ENCODE measurements around the gene TTC38. TPM values are rescaled to one million over a fixed set of nuclear protein-coding genes. Genes with fewer than 3 reads are reported as not detected.
"Not testable (repeated sequence)": the region's sequence is repeated elsewhere in the genome, so short reads cannot be mapped to it uniquely, and the experiment has no call there.

TTC38 gene
- total RNA-seq, 1 donor from 2014 or later: 47.3 TPM

- Mint-ChIP-seq H3K27ac (no peak overlapping the region), H3K27me3 (no peaks in the 10 kb centered on the region), H3K4me3 (ENCODE audit: low read depth) (no peak overlapping the region), H3K9me3 (ENCODE audit: low read depth) (no peaks in the 10 kb centered on the region), H3K36me3 (ENCODE audit: insufficient read depth) (peaks cover 14% of the 10 kb centered on the region), H3K4me1 (ENCODE audit: low read depth) (peaks cover 22% of the 10 kb centered on the region)
- TF ChIP-seq, protein P1, sequence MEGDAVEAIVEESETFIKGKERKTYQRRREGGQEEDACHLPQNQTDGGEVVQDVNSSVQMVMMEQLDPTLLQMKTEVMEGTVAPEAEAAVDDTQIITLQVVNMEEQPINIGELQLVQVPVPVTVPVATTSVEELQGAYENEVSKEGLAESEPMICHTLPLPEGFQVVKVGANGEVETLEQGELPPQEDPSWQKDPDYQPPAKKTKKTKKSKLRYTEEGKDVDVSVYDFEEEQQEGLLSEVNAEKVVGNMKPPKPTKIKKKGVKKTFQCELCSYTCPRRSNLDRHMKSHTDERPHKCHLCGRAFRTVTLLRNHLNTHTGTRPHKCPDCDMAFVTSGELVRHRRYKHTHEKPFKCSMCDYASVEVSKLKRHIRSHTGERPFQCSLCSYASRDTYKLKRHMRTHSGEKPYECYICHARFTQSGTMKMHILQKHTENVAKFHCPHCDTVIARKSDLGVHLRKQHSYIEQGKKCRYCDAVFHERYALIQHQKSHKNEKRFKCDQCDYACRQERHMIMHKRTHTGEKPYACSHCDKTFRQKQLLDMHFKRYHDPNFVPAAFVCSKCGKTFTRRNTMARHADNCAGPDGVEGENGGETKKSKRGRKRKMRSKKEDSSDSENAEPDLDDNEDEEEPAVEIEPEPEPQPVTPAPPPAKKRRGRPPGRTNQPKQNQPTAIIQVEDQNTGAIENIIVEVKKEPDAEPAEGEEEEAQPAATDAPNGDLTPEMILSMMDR (IDR thresholded peaks at IDR 0.05; ENCODE audit: unreplicated experiment): no peak
- no peak for DNase-seq (ENCODE audit: low spot score, unreplicated experiment)
Measured at GRCh38 chr22:46300491-46300890, 32.7 kb downstream of the TTC38 start.

DNA sequence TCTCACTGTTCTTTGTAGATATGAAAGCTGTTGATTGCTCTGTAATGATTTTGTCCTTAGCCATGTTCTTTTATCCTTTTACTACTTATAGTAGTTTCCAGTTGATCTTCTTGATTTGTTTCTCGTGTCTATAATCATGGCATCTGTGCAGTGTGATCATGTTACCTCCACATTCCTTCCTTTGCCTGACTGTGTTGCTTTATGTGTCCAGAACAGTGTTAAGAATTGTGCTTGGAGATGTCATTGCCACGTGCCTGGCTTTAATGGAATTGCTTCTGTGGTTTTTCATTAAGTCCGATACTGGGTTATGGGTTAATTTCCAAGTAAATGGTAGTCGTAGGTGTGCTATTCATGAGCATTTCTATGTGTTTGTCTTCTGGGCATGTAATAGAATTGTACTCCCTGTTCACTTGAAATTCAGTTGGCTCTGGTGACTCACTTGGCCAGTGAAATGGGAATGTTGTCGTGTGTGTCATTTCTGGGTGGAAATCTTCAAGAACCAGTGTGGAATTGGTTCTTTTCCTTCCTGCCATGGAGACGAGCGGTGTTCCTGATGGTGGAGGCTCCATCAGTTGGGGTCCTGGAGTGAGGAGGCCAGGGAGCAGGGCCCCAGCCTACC is 35.6 kb downstream of the TTC38 start:
- Mint-ChIP-seq H3K36me3 (ENCODE audit: insufficient read depth) (peaks cover 14% of the 10 kb centered on the region), H3K4me3 (ENCODE audit: low read depth) (no peak overlapping the region)

DNA sequence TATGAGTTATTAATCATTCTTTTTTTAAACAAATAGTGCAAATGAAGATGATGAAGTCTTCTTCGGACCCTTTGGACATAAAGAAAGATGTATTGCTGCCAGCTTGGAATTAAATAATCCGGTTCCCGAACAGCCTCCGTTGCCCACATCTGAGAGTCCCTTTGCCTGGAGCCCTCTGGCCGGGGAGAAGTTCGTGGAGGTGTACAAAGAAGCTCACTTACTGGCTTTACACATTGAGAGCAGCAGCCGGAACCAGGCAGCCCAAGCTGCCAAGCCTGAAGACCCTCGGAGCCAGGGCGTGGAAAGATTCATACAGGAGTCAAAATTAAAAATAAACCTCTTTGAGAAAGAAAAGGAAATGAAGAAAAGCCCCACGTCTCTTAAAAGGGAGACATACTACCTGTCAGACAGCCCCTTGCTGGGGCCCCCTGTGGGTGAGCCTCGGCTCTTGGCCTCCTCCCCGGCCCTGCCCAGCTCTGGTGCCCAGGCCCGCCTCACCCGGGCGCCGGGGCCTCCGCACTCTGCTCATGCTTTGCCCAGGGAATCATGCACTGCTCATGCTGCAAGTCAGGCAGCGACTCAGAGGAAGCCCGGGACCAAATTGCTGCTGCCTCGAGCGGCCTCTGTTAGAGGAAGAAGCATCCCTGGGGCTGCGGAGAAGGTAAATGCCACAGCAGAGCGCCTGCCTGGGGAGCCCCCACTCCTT is 40.6 kb downstream of the TTC38 start:
- Mint-ChIP-seq H3K4me1 (ENCODE audit: low read depth) (no peaks in the 10 kb centered on the region), H3K27me3 (no peaks in the 10 kb centered on the region), H3K9me3 (ENCODE audit: low read depth) (no peaks in the 10 kb centered on the region), H3K4me3 (ENCODE audit: low read depth) (no peak overlapping the region), H3K36me3 (ENCODE audit: insufficient read depth) (peaks cover 5% of the 10 kb centered on the region), H3K27ac (no peak overlapping the region)
- no peak for DNase-seq (ENCODE audit: low spot score, unreplicated experiment)
- TF ChIP-seq, protein P1 (IDR thresholded peaks at IDR 0.05; ENCODE audit: unreplicated experiment): no peak

More for the DNA sequence above, 35.6 kb downstream of the TTC38 start:
- Mint-ChIP-seq H3K27ac (no peak overlapping the region), H3K27me3 (no peaks in the 10 kb centered on the region), H3K9me3 (ENCODE audit: low read depth) (no peaks in the 10 kb centered on the region), H3K4me1 (ENCODE audit: low read depth) (peaks cover 10% of the 10 kb centered on the region)
- no peak for DNase-seq (ENCODE audit: low spot score, unreplicated experiment)
- TF ChIP-seq, protein P1 (IDR thresholded peaks at IDR 0.05; ENCODE audit: unreplicated experiment): no peak

GRCh38 chr22:46309526-46310085 is 41.8 kb downstream of the TTC38 start:
- peaks cover 3% of the 10 kb centered on the region for H3K36me3 Mint-ChIP-seq (ENCODE audit: insufficient read depth)
- H3K4me1 Mint-ChIP-seq (ENCODE audit: low read depth): no peaks in the 10 kb centered on the region
- DNase-seq (ENCODE audit: low spot score, unreplicated experiment): no peak
- H3K27ac Mint-ChIP-seq: no peak overlapping the region
- no peak overlapping the region for H3K4me3 Mint-ChIP-seq (ENCODE audit: low read depth)
- TF ChIP-seq, protein P1 (IDR thresholded peaks at IDR 0.05; ENCODE audit: unreplicated experiment): no peak
- no peaks in the 10 kb centered on the region for H3K9me3 Mint-ChIP-seq (ENCODE audit: low read depth)
- H3K27me3 Mint-ChIP-seq: no peaks in the 10 kb centered on the region

- no peak for DNase-seq (ENCODE audit: low spot score, unreplicated experiment)
- no peak overlapping the region for H3K27ac Mint-ChIP-seq
- TF ChIP-seq, protein P1 (IDR thresholded peaks at IDR 0.05; ENCODE audit: unreplicated experiment): no peak
- H3K4me1 Mint-ChIP-seq (ENCODE audit: low read depth): no peaks in the 10 kb centered on the region
- no peaks in the 10 kb centered on the region for H3K27me3 Mint-ChIP-seq
- no peak overlapping the region for H3K4me3 Mint-ChIP-seq (ENCODE audit: low read depth)
- peaks cover 3% of the 10 kb centered on the region for H3K36me3 Mint-ChIP-seq (ENCODE audit: insufficient read depth)
- H3K9me3 Mint-ChIP-seq (ENCODE audit: low read depth): no peaks in the 10 kb centered on the region
Measured at GRCh38 chr22:46312056-46312455, 44.2 kb downstream of the TTC38 start.

DNA sequence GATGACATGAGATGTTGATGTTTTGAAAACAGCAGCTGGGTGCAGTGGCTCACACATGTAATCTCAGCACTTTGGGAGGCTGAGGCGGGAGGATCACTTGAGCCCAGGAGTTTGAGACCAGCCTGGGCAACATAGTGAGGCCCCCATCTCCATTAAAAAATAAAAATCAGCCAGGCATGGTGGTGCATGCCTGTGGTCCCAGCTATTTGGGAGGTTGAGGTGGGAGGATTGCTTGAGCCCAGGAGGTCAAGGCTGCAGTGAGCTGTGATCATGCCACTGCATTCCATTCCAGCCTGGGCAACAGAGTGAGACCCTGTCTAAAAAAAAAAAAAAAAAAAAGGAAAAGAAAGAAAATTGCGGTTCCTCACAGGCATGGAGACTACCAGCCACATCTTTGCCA is 45.0 kb downstream of the TTC38 start:
- H3K9me3 Mint-ChIP-seq (ENCODE audit: low read depth); H3K4me1 Mint-ChIP-seq (ENCODE audit: low read depth); H3K4me3 Mint-ChIP-seq (ENCODE audit: low read depth); H3K27ac Mint-ChIP-seq; DNase-seq (ENCODE audit: low spot score, unreplicated experiment); H3K36me3 Mint-ChIP-seq (ENCODE audit: insufficient read depth); H3K27me3 Mint-ChIP-seq: not testable (repeated sequence)

Data from progenitor cell of endocrine pancreas (in vitro differentiated cells).